ENCODE results near the gene KIAA0753.

The KIAA0753 gene

DNA sequence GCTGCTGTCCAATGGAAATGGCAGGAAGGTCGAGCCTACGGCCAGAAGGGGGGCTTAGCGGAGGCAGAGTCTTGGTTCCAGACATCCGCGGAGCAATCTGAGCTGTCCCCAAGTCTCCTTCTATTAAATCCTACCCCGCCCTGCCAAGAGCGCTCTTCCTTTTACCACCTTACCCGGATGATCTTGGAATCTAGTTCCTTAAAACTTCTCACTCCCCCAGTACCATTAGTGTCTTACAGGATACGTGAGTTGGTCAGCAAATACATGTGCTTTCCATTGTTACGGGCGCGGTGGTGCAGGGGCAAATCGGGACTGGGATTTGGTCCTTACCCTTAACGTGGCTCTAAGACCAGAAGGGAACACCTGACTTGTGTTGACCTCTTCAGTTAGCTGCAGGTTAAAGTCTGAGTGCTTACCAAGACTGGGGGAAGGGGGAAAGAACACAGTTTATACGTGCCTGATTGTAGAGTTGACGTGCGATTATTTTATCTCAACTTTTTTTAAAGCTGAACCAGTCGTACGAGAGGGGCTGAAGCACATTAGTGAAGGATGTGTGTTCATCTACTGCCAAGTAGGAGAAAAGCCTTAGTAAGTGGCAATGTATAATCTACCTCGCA lies 844 bp upstream of the KIAA0753 start:
- no peak for DNase-seq (ENCODE audit: low spot score)

GRCh38 chr17:6639586-6640535 lies 650 bp downstream of the KIAA0753 start:
- DNase-seq (ENCODE audit: low spot score), result no peak

DNA sequence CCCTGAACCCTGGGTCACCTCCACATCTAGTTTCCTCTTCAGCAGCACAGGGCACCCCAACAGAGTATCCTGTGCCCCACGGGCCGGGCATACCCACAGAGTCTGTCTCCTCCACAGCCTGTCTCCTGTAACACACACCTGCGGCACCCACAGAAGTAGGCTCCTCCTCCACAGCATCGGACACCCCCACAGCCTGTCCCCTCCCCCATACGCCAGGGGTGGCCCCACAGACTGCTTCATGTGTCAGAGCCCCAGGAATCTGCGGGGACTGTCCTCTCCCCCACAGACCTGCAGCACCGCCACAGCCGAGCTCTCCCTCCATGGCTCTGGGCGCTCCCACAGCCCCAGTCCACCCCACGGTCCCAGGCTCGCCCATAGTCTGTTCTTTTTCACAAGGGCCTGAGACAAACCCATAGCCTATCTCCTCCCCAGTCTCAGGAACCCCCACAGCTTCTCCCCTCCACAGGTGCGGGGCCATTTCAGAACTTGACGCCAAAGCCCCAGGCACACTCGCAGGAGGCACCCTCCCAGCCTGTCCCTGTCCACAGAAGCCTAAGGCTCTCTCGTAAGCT lies 1.4 kb downstream of the KIAA0753 start:
- no peak for DNase-seq (ENCODE audit: low spot score)

DNA sequence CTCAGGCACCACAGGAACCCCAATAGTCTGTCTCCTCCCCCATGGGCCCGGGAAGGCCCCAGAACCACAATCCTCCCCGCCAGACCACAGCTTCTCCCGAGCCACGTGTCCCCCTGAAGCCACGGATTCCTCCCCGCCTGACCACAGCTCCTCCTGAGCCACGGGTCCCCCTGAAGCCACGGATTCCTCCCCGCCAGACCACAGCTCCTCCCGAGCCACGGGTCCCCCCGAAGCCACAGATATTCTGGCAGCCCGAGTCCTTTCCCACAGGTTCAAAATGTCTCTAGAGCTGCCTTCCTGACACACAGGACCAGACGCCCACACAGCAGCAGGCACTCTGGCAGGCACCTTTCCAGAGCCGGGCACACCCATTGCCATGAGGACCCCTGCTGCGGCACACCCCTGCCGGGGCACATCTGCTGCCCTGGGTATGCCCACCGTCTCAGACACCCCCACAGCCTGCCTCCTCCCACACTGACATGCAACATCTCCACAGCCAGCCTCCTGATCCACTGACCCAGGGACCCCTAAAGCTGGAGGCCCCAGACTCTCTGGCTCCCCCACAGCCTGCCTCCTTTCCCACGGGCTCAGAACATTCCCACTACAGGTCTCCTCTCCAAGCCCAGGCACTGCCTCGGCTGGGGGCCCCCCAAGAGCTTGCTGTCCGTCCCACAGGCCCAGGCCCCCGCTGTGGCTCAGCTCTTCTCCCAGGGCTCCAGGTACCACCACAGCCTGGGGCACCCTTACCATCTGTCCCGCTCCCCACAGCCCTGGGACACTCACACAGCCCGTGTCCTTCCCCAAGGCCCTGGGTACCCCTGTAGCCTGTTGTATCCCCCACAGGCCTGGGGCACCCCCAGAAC lies 2.2 kb downstream of the KIAA0753 start:
- no peak for DNase-seq (ENCODE audit: low spot score)

GRCh38 chr17:6637458-6637840 lies 3.1 kb downstream of the KIAA0753 start:
- DNase-seq (ENCODE audit: low spot score), result no peak

DNA sequence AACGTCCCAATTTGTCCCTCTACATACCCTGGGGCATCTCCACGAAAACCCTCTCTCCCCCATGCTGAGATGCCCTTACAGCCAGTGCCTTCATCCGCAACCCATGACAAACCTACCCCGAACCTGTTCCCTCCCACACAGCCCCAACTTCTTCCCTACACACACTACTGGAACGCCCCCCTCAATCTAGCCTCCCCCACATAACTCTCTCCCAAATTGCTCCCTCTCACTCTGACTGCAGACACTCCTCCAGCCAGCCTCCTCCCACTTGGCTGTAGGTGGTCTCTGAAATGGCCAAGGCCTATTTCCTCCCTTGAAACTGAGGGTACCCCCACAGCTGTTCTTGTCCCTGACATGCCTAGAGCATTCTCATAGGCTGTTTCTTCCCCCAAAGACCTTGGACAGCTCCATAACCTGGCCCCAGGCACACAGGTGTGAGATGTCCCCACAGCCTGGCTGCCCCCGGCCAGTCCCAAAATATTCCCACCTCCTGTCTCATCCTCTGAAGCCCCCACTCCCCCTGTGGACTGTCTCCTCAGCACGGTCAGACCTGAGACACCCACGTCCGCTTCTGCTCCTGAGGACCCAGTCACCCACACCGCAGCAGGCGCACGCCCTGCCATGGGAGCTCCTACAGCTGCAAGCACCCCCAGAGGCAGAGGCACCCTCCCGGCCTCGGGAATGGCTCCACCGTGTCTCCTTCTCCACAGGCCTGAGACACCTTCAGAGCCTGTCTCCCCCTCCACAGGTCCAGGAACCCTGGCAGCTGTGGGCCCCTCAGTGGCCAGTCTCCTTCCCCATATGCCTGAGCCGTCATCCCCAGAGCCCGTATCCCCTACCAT lies 3.7 kb downstream of the KIAA0753 start:
- DNase-seq (ENCODE audit: low spot score), result no peak

GRCh38 chr17:6636105-6636504 lies 4.4 kb downstream of the KIAA0753 start:
- no peak for DNase-seq (ENCODE audit: low spot score)

- DNase-seq (ENCODE audit: low spot score), result no peak
Observed at GRCh38 chr17:6633263-6633662, 7.2 kb downstream of the KIAA0753 start.

GRCh38 chr17:6632530-6632929 lies 8.0 kb downstream of the KIAA0753 start:
- DNase-seq (ENCODE audit: low spot score), result no peak

DNA sequence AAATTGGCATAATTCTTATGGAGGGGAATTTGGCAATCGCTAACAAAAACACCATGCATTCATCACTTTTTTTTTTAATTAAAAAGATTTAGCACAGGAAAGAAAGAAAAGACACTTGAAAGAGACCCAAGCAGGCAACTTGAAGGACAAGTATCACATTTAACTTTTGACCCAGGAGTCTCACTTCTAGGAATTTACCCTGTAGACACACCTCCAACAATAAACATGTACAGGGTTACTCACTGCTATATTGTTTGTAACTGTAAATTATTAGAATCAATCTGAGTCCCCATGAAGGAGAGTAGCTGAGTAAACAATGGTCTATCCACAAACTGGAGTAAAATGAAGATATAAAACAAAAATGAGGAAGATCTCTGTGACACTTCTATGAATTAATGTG lies 10.1 kb downstream of the KIAA0753 start:
- DNase-seq (ENCODE audit: low spot score), result no peak

GRCh38 chr17:6627019-6627418 lies 13.5 kb downstream of the KIAA0753 start:
- no peak for DNase-seq (ENCODE audit: low spot score)

DNA sequence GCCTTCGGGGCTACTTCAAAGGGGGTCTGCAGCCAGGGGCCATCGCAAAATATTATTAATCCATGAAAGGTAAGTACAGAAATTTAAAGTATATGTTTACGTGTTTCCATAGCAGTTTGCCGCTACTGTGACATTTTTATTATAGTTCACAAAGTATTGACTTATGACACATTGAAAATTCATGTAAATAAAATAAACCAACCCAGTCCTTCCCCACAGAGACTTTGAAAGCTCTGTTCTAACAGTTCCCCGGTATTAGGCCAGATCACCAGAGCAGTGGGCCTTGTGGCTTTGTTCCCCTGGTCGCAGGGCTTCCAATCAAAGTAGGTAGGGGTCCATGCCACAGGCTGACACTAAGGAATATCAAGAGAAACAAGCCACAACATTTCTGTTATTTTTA lies 13.9 kb downstream of the KIAA0753 start:
- no peak for DNase-seq (ENCODE audit: low spot score)

GRCh38 chr17:6623941-6624340 lies 16.6 kb downstream of the KIAA0753 start:
- DNase-seq (ENCODE audit: low spot score), result no peak

- DNase-seq (ENCODE audit: low spot score), result no peak
Observed at GRCh38 chr17:6611231-6611630, 29.3 kb downstream of the KIAA0753 start.

DNA sequence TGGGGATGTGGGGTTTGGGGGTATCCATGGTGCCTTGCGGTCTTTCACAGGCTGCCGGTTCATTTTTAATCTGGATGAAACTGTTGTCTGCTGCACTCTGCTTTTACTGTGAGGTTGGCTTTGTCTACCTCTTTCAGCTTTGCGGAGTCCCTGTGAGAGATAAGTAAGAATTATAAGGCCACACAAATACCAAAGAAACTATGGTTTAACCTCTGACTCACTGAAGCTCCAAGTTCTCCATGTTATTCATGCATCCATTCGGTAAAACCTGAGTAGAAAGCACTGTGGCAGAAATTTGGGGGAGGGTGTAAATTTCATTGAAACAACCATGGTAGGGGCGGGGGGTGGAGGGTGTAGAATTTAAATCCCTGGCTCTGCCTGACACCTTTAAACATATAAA lies 30.5 kb downstream of the KIAA0753 start:
- DNase-seq (ENCODE audit: low spot score), result no peak

- no peak for DNase-seq (ENCODE audit: low spot score)
Observed at GRCh38 chr17:6608321-6608720, 32.2 kb downstream of the KIAA0753 start.

GRCh38 chr17:6605142-6605541 lies 35.4 kb downstream of the KIAA0753 start:
- DNase-seq (ENCODE audit: low spot score), result no peak

DNA sequence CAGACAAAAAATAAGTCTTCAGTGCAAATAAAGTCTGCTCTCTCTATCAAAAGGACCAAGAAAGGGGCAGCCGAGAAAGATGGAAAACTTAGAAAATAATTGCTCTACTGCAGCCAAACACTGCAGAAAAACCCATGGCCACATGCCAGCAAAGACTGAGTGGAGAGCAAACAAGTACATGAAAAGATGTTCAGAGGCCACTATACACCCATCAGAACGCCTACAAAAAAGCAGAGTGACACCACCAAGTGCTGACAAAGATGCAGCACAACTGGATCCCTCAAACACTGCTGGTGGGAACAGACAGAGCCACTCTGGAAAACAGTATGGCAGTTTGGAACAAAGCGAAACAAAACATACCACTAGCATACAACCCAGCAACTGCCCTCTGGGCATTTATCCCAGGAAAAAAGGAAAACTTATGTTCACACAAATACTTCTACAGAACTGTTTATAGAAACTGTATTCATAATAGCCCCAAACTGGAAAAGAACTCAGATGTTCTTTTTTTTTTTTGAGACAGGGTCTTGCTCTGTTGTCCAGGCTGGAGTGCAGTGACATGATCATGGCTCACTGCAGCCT lies 36.7 kb downstream of the KIAA0753 start:
- DNase-seq (ENCODE audit: low spot score), result no peak

DNA sequence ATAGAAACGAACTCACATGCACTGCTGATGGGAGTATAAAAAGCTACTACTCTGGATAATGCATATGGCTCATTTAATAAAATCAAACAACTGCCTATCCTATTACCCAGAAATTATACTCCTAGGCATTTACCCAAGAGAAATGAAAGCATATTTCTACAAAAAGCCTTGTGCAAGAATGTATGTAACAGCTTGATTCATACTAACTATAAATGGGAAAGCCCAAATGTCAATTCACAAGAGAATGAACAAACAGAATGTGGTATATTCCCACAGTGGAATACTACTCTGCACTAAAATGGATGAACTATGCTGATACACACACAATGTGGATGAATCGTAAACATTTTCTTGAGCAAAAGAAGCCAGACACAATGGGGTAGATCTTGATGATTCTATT lies 38.4 kb downstream of the KIAA0753 start:
- no peak for DNase-seq (ENCODE audit: low spot score)

DNA sequence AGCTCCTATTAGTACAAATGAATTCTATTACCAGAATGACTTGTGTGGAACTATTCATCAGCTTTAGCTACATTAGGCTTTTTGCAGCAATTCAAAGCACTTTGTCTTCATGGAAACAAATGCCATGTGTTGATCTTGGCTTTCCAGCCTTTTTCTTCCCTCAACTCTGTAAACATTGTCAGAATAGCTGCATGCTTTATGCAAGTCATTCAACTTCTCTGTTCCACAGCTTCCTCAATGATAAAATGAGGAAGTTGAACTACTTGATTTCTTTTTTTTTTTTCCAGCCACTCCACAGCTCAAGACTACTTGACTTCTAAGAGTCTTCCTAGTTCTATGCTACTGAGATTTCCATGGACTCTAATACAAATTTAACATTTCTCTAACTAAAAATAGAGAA lies 41.1 kb downstream of the KIAA0753 start:
- no peak for DNase-seq (ENCODE audit: low spot score)

- no peak for DNase-seq (ENCODE audit: low spot score)
Observed at GRCh38 chr17:6597727-6598126, 42.8 kb downstream of the KIAA0753 start.
